ENCODE results near the gene SEMA5B.

The SEMA5B gene

GRCh38 chr3:122920986-122921385, 106.6 kb downstream of the SEMA5B start:
- DNase-seq, result no peak

DNA sequence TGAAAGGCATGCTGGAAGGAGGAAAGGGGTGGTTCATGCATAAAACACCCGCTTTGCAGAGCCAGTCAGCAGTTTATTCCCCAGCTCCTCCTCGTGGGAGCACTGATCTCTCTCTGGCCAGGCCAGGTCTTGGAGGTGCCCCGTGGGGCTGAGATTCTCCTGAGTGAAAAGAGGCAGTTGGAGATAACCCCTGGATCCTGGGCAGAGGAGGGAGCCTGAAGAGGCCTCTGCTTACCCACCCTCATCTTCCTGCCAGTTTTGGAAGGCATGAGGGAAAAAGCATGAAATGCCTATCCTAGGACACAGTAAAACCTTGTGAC, 108.3 kb downstream of the SEMA5B start:
- no peak for DNase-seq

- no peak for DNase-seq
Measured at GRCh38 chr3:122918576-122919290, 108.8 kb downstream of the SEMA5B start.

DNA sequence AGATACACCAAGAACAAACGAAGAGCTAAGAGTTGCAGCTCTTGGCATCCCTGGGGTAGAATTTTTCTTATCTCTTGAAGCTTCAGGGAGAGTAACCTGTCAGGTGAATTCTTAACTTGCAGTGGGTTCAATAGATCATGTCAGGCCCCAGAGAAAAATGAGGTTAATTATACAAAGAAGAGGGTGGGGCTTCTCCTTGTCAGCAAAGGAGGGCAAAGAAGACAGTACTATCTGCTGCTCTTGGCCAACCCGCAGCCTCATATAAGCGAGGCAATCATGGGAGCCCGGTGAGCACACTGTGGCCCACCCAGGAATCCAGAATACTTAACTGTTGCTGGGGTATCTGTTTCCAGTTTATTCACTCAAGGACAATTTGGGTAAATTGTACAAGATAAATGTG, 110.2 kb downstream of the SEMA5B start:
- no peak for DNase-seq

DNA sequence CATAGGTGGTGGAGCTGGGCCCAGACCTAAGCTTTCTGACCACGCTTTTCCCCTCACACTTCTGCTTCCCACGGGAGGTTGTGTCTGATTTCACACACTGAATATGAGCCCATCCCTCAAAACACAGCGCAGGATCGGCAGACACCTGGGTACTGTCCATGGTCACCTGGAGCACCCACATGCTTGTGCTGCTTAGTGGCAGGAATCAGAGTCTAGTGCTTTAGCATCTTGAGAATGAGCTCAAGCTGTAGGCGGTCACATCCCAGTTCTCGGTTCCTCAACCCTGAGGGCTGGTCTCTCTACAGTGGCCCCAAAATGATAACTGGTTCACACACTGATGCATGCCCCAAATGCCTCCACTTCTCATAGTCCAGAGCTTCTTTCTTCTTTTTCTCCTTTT, 111.0 kb downstream of the SEMA5B start:
- DNase-seq, result no peak

GRCh38 chr3:122916084-122916483, 111.5 kb downstream of the SEMA5B start:
- DNase-seq, result peak; percentile 6

DNA sequence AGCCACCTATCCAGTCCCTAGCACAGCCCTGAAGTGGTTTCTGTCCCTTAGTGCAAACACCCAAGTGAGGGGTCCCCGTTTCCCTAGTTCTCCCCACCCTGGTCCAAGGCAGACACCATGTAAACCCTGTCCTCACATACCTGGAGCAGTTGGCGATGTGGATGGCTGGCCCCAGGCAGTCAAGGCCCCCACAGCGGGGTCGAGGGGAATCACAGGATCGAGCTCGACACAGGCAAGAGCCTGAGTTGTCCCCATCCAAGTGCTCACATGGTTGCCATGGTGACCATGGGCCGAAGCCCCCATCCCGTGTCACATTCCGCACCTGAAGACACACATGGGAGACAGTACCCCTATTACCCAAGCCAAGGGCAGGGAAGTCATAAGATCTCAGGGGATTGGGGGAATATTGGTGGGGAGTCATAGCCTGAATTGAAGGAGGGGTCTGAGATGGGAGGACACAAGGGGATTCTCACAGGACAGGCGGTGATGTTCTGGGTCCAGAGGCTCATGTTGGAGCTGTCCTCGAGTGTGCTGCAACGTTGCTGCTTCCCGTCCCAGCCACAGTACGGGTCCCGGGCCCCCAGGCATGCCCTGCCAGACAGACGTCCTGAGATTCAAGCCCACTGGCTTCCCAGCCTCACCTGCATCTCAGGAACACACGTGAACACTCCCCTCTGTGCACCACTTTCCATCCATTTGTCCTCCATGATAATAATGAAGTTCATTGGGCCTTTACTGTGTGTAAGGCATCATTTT, 112.1 kb downstream of the SEMA5B start:
- DNase-seq, result no peak

GRCh38 chr3:122913539-122914100, 113.9 kb downstream of the SEMA5B start:
- DNase-seq, result no peak

DNA sequence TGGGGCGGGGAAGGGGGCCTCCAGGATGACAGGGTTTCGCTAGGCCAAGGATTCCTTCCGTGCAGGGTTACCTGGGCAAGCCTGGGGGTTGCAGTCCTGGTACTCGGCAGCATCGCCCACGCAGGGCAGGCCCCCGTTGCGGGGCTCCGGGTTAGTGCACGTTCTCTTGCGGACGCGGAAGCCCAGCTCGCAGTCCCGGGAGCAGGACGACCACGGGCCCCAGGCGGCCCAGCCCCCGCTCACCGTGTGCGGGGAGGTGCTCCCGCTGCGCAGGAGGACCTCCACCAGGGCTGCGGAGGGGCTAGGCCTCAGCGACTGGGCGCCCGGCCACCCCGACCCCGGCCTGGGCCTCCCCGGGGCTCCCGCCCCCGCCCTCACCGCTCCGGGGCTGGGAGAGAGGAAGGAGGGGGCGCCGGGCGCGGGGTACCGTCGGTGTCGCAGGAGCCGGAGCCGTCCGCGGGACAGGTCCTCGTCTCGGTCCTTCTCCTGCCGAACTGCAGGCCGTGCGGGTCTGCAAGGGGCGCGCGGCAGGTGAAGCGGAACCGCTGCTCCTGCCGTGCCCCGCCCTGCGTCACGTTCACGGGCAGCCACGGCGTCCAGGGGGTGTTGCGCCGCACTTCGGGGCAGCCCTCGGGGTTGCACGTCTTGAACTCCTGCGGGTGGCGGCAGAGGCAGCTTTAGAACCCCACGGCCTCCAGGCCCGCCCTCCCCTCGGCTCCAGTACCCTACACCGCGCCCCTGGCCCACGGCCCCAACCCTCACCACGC, 114.6 kb downstream of the SEMA5B start:
- no peak for DNase-seq

DNA sequence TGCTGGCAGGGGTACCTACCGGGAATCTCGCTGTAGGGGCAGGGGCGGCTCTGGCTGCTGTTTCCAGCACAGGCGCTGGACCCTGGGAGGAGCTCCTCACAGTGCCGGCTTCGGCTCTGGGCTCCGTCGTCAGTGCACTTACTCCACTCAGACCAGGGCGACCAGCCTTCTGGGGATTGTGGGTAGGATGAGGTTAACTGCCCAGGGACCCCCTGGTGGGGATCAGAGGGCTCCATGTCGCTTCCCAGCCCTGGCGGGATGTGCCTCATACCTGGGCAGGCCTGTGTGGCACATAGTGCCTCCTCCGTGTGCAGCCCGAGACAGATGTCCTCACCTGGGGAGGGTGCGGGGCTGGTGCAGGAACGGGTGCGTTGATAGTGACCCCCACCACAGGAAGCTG, 115.7 kb downstream of the SEMA5B start:
- no peak for DNase-seq

GRCh38 chr3:122908251-122908650, 119.3 kb downstream of the SEMA5B start:
- DNase-seq, result no peak

GRCh38 chr3:122907471-122907870, 120.1 kb downstream of the SEMA5B start:
- no peak for DNase-seq

GRCh38 chr3:122903171-122903570, 124.4 kb downstream of the SEMA5B start:
- no peak for DNase-seq

GRCh38 chr3:122902326-122902725, 125.2 kb downstream of the SEMA5B start:
- DNase-seq, result no peak

DNA sequence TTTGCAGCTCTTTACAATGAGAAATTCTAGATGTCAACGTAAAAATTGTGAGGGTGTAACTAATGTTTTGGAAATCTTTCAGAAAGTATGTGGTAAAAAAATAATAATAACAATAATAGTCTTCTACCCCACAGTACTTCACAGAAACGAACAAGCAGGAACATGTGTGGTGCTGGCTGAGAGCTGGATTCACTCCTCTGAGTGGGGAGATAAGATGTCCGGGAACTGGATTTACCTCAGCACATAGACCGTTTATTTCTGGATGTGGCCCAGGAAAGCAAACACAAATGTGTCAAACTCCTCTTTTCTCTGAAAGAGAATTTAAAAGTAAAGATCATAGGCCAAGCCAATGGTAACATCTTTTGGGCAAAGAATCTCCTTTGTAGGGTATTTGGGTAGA, 129.3 kb downstream of the SEMA5B start:
- DNase-seq, result no peak

- no peak for DNase-seq
Measured at GRCh38 chr3:122893754-122894668, 133.6 kb downstream of the SEMA5B start.

DNA sequence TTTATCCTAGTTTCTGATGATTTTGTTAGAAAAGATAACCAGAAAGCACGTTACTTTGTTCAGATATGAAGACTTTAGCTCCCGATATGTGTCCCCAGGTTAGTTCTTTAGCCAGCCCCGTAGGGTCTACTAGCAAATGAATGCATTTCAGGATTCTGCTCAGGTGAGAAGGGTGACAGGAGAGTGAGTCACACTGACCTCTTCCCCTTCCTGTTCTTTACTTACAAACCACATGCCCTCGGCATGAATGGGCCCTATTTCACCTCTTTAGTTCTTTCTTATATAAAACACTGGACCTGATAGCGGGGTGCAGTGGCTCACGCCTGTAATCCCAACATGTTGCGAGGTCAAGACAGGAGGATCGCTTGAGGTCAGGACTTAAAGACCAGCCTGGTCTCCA, 134.3 kb downstream of the SEMA5B start:
- peak; percentile 27 for DNase-seq

DNA sequence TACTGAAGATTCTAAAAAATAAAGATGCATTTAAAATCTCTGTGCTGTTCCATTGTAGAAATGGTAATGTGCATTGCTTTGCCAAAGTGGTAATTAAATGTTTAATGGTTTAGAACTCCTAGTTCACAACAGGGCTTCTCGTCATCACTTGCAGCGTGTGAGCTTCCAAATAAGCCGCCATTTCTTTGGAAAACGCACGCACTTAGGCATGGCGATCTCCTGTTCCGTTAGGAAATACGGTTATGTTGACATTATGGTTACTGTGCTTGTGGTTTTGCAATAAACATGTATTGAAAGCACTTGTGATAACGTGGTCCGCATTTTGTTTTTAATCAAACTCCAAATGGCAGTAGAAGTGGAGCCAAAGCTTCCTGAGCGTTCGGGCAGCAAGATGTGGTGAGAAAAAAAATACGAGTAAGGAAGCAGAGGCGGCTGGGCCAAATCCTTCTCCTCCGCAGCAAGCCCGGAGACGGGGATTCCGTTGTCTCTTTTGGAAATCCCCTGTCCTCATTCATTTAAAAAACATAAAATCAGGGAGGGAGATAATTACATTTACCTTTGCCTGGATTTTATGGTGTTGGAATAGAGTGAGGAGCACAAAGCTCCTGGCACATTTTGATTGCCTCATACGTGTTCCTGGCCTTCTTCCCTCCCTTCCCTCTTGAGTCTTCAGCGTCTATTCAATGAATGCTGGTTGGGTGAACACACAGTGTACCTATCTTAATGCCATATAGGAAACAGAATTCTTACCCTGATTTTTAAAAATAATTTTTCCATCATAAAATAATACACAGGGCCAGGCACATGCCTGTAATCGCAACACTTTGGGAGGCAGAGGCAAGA, 135.2 kb downstream of the SEMA5B start:
- DNase-seq, result no peak

GRCh38 chr3:122890720-122891220, 136.8 kb downstream of the SEMA5B start:
- no peak for DNase-seq

GRCh38 chr3:122890077-122890719, 137.4 kb downstream of the SEMA5B start:
- DNase-seq, result peak; percentile 10

DNA sequence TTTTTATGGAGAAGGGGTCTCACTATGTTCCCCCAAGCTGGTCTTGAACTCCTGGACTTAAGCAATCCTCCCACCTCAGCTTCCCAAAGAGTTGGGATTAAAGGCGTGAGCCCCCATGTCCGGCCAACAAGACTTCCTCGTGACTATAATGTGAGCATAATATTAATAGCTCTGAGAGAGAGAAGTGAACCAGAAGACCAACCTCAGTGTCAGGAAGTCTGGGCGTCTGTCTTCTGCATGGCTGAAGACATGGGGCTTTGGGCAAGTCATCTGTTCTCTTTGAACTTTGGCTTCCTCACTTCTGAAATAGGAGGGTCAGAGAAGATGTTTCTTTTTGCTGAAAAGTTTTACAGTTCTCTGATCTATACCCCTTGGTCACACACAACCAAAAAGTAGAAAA, 140.6 kb downstream of the SEMA5B start:
- no peak for DNase-seq

All from activated CD4-positive, alpha-beta T cell treated with anti-CD3 and anti-CD28 coated beads, Interleukin-2, Interleukin-6, amounts not matched to agents 100 ng/mL and 50 ng/mL, durations not matched to agents 16 hours and 8 hours (primary cell).